NT2/D1 (cell line): ENCODE results near the gene SCNN1B.

Source experiments
- SUZ12 ChIP-seq: IDR thresholded peaks from 2 replicates; pipeline ENCODE4 v1.6.1; 2011; ENCODE audit not compliant: insufficient read length, insufficient read depth; ENCODE audit errors: extremely low read depth
- YY1 ChIP-seq: IDR thresholded peaks from 2 replicates; pipeline ENCODE4 v1.6.1; 2011; ENCODE audit not compliant: insufficient read length, insufficient read depth
- ZNF274 ChIP-seq: IDR thresholded peaks from 2 replicates; pipeline ENCODE4 v1.6.1; 2011; ENCODE audit warnings: mild to moderate bottlenecking, low read depth, low read length

- TF ChIP-seq ZNF274, result no peak
- TF ChIP-seq YY1, result no peak
- no peak for TF ChIP-seq SUZ12
These were observed 8.6 kb downstream of the SCNN1B start for GRCh38 chr16:23310744-23311143.
